BE2C (cell line): ENCODE measurements around the gene OLFM2.

Source experiments
- DNase-seq: peaks from one replicate; pipeline ENCODE4 v3.0.0-alpha.2; 2020
- H3K27me3 ChIP-seq: fragments of 250-450 bp; sonication (Bioruptor Pico); 2 replicates; pipeline ENCODE4 v1.5.1; 2020; ENCODE audit warnings: mild to moderate bottlenecking
- H3K36me3 ChIP-seq: fragments of 250-450 bp; sonication (Bioruptor Pico); 2 replicates; pipeline ENCODE4 v1.5.1; 2020; ENCODE audit warnings: mild to moderate bottlenecking
- H3K4me1 ChIP-seq: fragments of 250-450 bp; sonication (Bioruptor Pico); 2 replicates; pipeline ENCODE4 v1.5.1; 2020
- H3K4me3 ChIP-seq: 2 replicates; pipeline ENCODE4 v1.5.1; 2011; ENCODE audit warnings: low read depth, low read length
- H3K9me3 ChIP-seq: fragments of 250-450 bp; sonication (Bioruptor Pico); 2 replicates; pipeline ENCODE4 v1.5.1; 2020
- CTCF ChIP-seq: IDR thresholded peaks from 2 replicates; pipeline ENCODE4 v1.5.1; 2012; ENCODE audit warnings: mild to moderate bottlenecking, low read depth, low read length

Gene OLFM2

DNA sequence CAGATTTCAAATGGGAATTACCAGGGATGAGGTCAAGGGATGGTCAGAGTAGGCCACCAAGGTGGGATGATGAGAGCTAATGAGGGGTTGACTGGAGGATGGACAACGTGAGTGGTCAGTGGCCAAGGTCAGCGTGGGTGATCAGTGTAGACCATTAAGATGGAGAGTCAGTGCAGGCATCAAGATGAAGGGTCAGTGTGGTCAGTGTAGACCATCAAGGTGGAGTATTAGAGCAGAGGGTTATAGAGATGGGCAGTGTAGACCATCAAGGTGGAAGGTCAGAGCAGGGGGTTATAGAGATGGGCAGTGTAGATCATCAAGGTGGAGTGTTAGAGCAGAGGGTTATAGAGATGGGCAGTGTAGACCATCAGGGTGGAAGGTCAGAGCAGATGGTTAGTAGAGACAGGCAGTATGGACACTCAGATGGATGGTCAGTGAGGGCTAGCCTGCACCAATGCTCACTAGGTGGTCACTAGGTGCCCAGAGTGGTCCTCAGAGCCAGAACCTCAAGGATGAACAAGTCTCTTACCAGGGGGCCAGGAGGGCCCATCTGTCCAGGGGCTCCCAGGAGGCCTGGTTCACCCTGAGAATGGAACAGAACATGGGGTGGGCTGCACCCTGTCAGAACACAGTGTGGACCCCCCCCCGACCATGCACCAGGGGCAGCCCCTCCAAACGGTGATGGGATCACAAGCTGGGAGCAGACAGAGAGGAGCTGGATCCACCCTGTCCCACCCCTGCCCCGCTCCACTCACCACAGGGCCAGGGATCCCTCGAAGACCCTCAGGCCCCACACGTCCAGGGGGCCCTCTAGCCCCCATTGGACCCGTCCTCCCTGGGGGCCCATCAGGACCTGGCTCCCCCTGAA is 32.7 kb upstream of the OLFM2 start:
- no peaks in the 10 kb centered on the region for H3K4me1 ChIP-seq
- no peak overlapping the region for H3K4me3 ChIP-seq
- DNase-seq: no peak
- peaks cover 13% of the 10 kb centered on the region for H3K27me3 ChIP-seq
- H3K36me3 ChIP-seq: no peaks in the 10 kb centered on the region
- TF ChIP-seq CTCF: no peak
- H3K9me3 ChIP-seq: no peaks in the 10 kb centered on the region

- no peak for DNase-seq
These were observed 31.0 kb upstream of the OLFM2 start for GRCh38 chr19:9967326-9967725.

DNA sequence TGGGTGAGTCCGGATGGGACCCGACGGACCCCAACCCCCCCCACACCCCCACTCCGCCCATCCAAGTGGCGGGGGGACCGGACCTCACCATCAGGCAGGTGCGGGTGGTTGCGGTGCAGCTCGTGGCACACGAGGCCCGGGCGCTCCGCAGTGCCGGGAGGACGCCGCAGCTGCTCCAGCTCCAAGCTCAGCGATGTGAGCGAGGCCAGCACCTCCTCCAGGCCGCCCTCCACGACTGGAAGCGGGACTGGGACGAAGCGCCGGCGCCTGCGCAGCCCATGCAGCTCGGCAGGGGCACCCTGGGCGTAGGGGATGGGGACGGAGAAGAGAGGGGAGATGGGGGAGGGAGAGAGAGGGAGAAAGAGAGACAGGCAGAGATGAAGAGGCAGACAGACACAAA is 30.1 kb upstream of the OLFM2 start:
- Histone ChIP-seq H3K9me3 (no peaks in the 10 kb centered on the region), H3K27me3 (peaks cover 13% of the 10 kb centered on the region), H3K4me1 (no peaks in the 10 kb centered on the region), H3K4me3 (no peak overlapping the region), H3K36me3 (no peaks in the 10 kb centered on the region)
- no peak for TF ChIP-seq CTCF
- DNase-seq: no peak

More at GRCh38 chr19:9967326-9967725, 31.0 kb upstream of the OLFM2 start:
- no peaks in the 10 kb centered on the region for H3K36me3 ChIP-seq
- no peak for TF ChIP-seq CTCF
- H3K4me1 ChIP-seq: no peaks in the 10 kb centered on the region
- no peak overlapping the region for H3K4me3 ChIP-seq
- H3K9me3 ChIP-seq: no peaks in the 10 kb centered on the region
- H3K27me3 ChIP-seq: peaks cover 13% of the 10 kb centered on the region

- Histone ChIP-seq H3K9me3 (no peaks in the 10 kb centered on the region), H3K27me3 (peaks cover 13% of the 10 kb centered on the region), H3K4me3 (no peak overlapping the region), H3K36me3 (no peaks in the 10 kb centered on the region), H3K4me1 (no peaks in the 10 kb centered on the region)
- no peak for DNase-seq
- TF ChIP-seq CTCF: no peak
These were observed 29.7 kb upstream of the OLFM2 start for GRCh38 chr19:9966024-9966423.

- H3K9me3 ChIP-seq: no peaks in the 10 kb centered on the region; the same call in 1 of the 2 replicates
- H3K27me3 ChIP-seq: peaks cover 13% of the 10 kb centered on the region
- no peak for TF ChIP-seq CTCF
- H3K4me1 ChIP-seq: no peaks in the 10 kb centered on the region
- H3K36me3 ChIP-seq: no peaks in the 10 kb centered on the region
- no peak overlapping the region for H3K4me3 ChIP-seq
- no peak for DNase-seq
These were observed 26.4 kb upstream of the OLFM2 start for GRCh38 chr19:9962623-9963290.

DNA sequence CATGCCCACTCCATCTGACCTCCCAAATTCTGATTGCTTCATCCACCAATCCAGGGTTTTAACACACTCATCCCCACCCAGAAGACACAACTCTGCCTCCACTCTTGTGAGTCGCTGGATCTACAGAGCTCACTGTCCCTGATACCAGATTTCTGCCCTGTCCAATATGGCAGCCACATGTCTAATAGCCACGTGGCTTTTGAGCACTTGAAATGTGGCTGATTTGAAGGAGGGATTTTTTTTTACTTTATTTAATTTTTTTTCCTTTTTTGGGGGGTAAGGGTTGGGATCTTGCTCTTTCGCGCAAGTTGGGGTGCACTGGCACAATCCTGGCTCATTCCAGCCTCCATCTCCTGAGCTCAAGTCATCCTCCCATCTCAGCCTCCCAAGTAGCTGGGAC is 24.8 kb upstream of the OLFM2 start:
- Histone ChIP-seq H3K4me3 (no peak overlapping the region), H3K27me3 (peaks cover 6% of the 10 kb centered on the region; the same call in 1 of the 2 replicates), H3K36me3 (no peaks in the 10 kb centered on the region), H3K9me3 (no peaks in the 10 kb centered on the region; the same call in 1 of the 2 replicates), H3K4me1 (no peaks in the 10 kb centered on the region)
- TF ChIP-seq CTCF: no peak
- DNase-seq: no peak
